GM21360 (cell line): ENCODE data around the gene EPHA2.
"Not testable (repeated sequence)": the region's sequence is repeated elsewhere in the genome, so short reads cannot be mapped to it uniquely, and the experiment has no call there.

Experiments
- ATAC-seq: cut with Tn5 transposase; IDR thresholded peaks from one replicate; pipeline ENCODE4 v1.9.1; 2021; ENCODE audit warnings: mild to moderate bottlenecking, moderate library complexity; ENCODE audit not compliant: unreplicated experiment

The EPHA2 gene

GRCh38 chr1:16168622-16169360 is 12.9 kb upstream of the EPHA2 start:
- ATAC-seq: no peak

GRCh38 chr1:16168144-16168495 is 12.3 kb upstream of the EPHA2 start:
- not testable (repeated sequence) for ATAC-seq

- ATAC-seq: no peak
Observed at GRCh38 chr1:16167331-16168143, 11.7 kb upstream of the EPHA2 start.

- no peak for ATAC-seq
Observed at GRCh38 chr1:16166117-16166516, 10.2 kb upstream of the EPHA2 start.

- ATAC-seq: no peak
Observed at GRCh38 chr1:16165548-16165947, 9.7 kb upstream of the EPHA2 start.

- no peak for ATAC-seq
Observed at GRCh38 chr1:16165073-16165364, 9.2 kb upstream of the EPHA2 start.

GRCh38 chr1:16164213-16165072 is 8.6 kb upstream of the EPHA2 start:
- ATAC-seq: no peak

GRCh38 chr1:16163608-16164212 is 7.8 kb upstream of the EPHA2 start:
- not testable (repeated sequence) for ATAC-seq

GRCh38 chr1:16162163-16162822 is 6.4 kb upstream of the EPHA2 start:
- ATAC-seq: no peak

GRCh38 chr1:16161717-16162116 is 5.8 kb upstream of the EPHA2 start:
- ATAC-seq: no peak

- ATAC-seq: no peak
Observed at GRCh38 chr1:16158993-16159831, 3.3 kb upstream of the EPHA2 start.

GRCh38 chr1:16158025-16158424 is 2.2 kb upstream of the EPHA2 start:
- ATAC-seq: no peak

- no peak for ATAC-seq
Observed at GRCh38 chr1:16156848-16157495, 1.1 kb upstream of the EPHA2 start.

- ATAC-seq: no peak
Observed at GRCh38 chr1:16153999-16154673, 1.7 kb downstream of the EPHA2 start.

- ATAC-seq: no peak
Observed at GRCh38 chr1:16153096-16153998, 2.5 kb downstream of the EPHA2 start.

GRCh38 chr1:16152481-16153087 is 3.3 kb downstream of the EPHA2 start:
- no peak for ATAC-seq

GRCh38 chr1:16151995-16152384 is 3.9 kb downstream of the EPHA2 start:
- ATAC-seq: no peak
